Epithelial cell of prostate (primary cell): ENCODE results near the gene SMARCD3.

ENCODE experiments used
- DNase-seq: peaks from one replicate; pipeline ENCODE4 v3.0.0-alpha.2; 2011; ENCODE audit warnings: low read depth, low spot score
- H3K27ac ChIP-seq: fragments of 450-650 bp; 2 replicates; pipeline ENCODE4 v1.5.1; 2017; ENCODE audit warnings: mild to moderate bottlenecking

Gene SMARCD3

DNA sequence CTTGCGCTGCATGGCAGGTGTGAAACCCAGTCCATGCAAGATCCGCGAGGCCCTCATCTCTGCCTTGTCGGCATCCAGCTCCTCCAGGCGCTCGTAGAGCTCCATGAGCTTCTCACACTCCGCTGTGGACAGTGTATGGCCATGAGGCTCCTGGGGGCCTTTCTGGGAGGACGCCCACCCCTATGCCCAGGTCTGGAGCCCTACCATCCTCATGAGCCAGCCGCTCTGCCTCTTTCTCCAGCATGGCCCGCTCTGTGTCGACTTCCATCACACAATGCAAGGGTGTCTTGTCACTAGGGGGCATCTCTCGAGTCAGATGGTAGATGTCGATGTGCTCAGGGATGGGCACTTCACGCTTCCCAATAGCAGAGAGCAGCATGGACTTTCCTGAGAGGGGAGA is 24.8 kb downstream of the SMARCD3 start:
- DNase-seq = no peak
- H3K27ac ChIP-seq = no peak overlapping the region

DNA sequence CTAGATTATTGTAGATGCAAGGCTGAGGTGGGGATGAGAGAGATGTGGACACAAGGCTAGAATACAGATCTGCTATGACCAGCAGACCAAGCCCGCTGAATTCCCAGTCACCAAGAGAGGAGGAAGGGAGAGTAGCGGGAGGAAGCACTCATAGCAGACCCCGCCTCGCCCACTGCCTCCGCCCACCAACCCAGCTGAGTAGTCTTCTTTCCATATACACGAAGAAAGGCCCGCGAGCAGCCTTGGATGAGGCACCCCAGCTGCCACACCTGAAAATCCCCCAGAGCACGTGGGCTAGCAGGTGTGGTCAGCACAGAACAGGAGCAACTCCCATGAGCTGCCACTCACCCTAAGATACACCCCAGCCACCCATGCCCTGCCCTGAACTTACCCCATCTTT is 30.3 kb downstream of the SMARCD3 start:
- DNase-seq = no peak
- no peak overlapping the region for H3K27ac ChIP-seq

DNA sequence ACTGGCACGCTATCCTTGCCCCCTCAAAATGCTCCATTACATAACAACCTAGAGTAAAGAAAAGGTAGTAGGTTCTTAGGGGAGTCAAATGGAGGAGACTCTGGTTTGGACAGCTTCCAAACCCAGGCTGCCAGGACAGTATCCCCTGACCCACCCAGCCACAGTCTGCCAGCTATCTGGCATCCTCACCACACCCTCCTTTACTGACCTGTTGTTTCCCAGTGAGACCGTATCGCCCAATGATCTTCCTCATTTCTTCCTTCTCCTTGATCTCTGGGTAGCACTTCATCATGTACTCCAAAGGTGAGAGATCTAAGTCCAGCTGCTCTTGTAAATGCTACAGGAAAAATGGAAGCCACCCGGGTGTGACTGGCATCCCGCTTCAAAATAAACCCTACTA is 33.1 kb downstream of the SMARCD3 start:
- DNase-seq = no peak
- no peak overlapping the region for H3K27ac ChIP-seq

DNA sequence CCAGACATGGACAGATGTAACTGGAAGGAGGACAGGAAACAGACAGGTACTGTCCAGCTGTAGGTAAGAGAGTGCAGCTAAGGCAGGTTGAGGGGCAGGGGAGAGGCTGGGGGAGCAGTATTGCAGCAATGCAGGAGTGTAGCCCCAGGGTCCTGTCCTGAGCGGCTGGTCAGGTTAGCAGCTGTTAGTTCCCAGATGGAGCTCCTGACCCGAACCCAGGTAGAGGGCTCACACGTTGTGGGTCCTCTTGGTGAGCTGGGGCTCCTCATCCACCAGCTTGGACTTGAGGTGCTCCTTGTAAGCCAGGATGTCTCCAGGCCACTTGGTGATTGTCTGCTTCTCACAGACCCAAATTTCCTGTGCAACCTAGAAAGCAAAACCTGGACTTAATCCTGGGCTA is 34.7 kb downstream of the SMARCD3 start:
- H3K27ac ChIP-seq = no peak overlapping the region
- no peak for DNase-seq

DNA sequence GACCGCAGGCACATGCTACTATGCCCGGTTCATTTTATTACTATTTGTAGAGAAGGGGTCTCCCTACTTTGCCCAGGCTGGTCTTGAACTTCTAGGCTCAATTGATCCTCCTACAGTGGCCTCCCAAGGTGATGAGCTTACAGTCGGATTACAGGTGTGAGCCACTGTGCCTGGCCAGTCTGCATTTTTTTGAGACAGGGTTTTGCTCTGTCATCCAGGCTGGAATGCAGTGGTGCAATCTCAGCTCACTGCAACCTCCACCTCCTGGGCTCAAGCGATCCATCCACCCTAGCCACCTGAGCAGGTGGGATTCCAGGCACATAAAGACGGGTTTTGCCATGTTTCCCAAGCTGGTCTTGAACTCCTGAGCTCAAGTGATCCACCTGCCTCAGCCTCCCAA is 35.9 kb downstream of the SMARCD3 start:
- H3K27ac ChIP-seq = peak overlapping the region; percentile 5
- no peak for DNase-seq

DNA sequence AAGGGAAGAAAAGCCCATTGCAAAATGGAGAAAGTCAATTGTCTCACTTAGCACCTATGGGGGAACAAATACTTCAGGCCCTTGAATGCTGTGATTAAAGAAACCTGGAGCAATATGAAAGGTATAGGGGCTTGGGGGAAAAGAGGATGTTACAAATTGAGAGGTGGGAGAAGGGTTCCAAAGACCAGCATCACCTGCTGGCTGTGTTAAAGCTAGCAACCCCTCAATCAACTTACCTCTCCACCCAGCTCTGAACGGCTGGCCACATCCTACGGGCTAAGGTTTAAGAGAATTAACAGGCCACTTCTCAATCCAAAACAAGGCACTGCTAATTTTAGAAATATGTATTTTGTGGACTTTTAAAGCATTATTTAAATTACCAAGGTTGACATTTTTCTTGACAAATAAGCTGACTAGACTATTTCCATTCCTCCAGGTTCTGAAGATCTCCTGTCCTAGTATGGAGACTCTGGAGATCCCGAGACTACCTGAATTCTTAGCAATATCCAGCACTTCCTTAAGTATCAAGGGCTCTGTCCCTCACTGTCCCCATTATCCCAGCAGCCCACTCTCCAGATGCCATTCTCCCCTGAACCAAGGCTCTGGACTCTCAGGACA is 37.2 kb downstream of the SMARCD3 start:
- no peak overlapping the region for H3K27ac ChIP-seq
- DNase-seq = no peak

DNA sequence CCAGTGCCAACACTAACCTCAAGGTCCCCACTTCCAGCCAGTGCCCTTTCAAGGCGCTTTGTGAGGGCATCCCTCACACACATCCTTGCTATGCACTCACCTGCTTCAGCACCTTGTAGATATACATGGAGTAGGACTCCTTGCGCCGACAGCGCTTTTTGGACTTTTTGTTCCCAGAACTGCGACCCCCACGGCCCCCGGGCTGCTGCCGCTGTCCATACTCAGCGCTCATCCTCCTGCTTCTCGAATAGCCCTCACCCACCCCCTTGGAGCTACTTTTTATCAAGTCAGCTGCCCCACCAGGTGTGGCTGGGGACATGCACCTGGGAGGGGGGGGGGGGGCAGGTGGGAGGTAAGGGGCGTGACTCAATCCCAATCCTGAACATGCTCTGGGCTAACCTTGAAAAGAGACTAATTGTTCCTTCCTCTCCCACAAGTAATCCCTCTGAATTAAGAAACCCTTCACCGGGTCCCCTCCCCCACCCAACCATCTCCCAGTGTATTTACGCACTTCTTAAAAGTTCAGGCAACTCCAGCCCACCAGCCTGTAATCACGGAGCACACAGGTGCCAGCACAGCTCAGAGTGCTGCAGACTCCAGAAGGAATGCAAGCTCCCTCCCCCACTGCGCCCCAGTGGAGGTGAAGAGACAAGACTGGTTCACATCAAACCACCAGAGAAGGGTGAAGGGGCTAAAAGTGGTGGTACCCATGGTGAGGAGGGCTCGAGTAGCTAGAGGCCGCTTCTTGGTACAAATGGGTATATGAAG is 38.2 kb downstream of the SMARCD3 start, which contains the start of gene H2BK1:
Gene H2BK1 (minus strand): TSS at position 402 of the 768 bp plus-strand sequence. CDS start 170 bp downstream, at position 232.
- no peak for DNase-seq
- no peak within 1 kb of the TSS for H3K27ac ChIP-seq

DNA sequence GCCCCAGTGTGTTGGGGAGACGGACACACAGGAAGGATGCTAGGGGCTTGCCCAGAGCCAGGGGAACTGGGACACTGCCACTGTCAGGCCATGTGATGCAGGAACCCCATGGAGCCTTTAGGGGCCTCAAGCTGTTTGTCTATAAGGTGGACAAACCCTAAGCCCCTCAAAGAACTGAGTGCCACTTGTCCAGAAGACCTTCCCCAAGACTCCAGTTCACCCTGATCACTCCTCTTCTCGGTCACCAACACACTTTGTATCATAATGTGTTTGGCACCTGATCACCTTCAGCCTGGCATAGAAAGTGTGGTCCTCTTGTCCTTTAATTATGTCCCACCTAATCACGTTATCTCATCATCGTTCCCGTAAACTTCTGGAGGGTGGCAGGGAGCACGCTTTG is 38.9 kb downstream of the SMARCD3 start:
- DNase-seq = no peak
- no peak overlapping the region for H3K27ac ChIP-seq

DNA sequence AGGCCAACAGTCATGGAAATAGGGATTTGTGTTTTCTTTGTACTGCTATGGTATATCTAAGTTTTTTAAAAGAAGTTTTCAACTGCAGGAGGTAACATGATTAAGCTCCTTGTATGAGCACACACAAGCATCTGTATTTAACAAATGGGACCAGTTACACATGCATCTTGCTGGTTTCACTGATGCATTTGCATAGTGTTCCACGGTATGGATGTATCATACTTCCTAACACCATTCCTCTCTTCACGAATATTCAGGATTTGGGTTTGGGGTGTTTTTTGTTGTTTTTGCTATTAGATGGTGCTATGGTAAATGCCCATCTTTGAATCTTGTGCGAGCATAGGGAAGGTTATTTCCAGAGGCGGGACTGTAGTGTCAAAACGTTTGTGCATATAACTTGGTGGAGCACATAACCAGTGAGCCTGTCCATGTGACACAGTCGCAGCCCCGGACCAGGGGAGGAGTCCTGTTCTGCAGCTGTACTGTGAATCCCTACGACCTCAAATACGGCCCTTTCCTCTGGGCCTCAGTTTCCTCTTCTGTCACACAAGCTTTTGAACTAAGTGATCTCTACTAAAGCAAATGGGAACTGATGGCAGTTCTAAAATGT is 40.1 kb downstream of the SMARCD3 start:
- no peak for DNase-seq
- H3K27ac ChIP-seq = no peak overlapping the region

DNA sequence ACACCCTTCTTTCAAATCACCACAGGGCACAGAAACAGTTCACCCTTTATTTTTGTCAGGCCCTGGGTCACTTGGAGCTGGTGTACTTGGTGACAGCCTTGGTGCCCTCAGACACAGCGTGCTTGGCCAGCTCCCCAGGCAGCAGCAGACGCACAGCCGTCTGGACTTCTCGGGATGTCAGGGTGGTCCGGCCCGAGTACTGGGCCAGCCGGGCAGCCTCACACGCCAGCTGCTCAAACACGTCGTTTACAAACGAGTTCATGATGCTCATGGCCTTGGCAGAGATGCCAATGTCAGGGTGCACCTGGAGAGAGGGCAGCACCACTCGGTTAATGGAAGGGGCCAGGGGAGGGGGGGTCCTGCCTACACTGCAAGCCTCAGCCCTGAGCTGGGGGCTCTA is 40.7 kb downstream of the SMARCD3 start:
- no peak for DNase-seq
- no peak overlapping the region for H3K27ac ChIP-seq

DNA sequence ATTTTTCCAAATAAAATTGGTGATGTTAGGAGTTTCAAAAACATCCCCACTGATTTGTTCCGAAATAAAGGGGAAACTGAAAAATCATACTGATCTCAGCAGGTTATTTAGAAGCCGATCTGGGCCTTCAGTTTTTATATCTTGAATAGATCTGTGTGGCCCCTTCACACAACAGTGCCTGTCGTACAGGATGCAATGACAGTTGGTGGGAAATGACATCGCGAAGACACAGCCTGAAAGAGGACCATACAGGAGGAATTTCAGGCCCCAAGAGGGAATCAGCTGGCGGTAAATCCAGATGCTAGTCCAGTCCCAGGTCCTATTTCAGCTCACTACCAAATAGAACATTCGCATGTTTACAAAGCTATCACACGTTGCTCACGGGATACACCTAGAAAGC is 41.2 kb downstream of the SMARCD3 start:
- no peak for DNase-seq
- H3K27ac ChIP-seq = no peak overlapping the region

DNA sequence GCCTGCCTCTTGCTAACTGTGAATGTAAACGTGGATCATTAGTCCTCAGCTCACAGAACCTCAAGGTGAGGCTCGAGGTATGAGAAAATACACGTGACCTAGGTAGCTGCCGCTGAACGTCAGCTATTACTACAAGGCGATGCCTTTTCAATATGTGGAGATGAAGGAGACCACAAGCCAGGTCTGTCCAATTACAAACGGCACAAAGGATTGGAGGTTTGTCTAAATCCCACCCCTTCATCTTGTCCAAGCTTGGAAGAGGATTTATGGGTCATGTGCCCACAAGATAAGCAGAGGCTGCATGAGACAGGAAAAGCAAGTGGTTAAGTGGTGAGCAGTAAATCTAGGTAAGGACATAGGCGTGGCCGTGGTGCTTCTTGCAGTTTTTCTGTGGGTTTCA is 41.6 kb downstream of the SMARCD3 start:
- no peak for DNase-seq
- no peak overlapping the region for H3K27ac ChIP-seq

DNA sequence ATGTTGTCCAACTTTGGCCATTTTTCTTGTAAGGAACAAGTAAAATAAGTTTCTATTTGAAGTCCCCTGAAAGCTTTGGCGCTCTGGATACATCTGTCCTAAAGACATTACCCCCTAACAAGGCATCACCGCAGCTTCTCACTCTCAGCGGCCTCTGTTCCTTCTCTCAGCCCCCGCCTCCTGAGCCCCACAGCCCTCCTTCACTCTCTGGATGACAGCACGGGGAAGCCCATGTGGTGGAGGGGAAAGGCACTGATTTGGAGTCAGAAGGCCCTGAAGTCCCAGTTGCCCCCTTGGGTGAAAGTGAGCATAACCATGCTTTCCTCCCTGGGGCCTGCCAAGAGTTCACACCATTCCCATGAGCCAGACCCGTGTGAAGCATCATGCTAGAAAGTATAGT is 42.8 kb downstream of the SMARCD3 start:
- DNase-seq = no peak
- no peak overlapping the region for H3K27ac ChIP-seq

DNA sequence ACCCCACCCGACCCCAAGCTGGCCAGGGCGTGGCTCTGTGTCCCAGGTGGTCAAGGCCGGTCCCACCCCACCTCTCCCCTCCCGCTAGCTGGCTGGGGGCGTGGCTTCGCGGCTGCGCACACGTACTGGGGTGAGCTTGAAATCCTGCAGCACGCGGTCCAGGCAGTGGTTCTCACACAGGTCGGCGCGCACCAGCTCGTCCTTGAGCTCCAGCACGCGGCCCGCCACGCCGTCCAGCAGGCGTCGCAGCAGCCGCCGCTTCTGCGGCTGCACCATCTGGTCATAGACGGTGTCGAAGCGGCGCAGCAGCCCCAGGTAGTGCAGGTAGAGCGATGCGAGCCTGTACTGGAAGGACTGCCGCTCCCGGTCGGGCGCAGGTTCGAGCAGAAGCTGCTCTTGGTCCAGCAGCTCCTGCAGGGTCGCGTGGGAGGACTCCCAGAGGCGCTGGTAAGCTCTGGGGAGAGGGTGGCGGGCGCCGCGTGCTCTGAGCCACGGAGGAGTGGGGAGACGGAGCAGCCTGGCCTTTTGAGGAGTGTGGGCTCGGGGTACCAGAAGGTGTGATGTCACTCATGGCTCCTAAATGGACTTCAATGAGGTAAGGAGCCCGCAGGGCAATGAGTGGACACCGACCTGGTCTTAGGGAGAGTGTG is 44.0 kb downstream of the SMARCD3 start:
- H3K27ac ChIP-seq = no peak overlapping the region
- DNase-seq = no peak

DNA sequence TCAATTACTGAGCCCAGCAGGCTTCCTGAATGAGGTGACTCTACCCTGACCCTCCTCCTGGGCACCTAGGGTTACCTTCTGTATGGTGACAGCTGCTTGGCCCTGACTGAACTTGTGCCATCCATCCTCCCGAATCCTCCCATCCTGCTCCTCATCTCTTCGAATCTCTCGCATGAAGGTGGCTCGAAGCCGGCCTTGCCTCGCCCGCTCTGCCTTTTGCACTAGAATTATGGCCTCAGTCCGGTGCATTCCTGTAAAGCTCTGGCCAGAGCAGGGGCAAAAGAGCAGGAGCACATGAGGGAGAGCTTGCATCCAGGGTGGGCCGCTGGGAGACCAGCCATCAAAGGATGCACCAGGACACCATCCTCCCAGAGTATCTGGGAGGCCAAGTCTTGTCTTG is 45.7 kb downstream of the SMARCD3 start:
- no peak for DNase-seq
- H3K27ac ChIP-seq = no peak overlapping the region

DNA sequence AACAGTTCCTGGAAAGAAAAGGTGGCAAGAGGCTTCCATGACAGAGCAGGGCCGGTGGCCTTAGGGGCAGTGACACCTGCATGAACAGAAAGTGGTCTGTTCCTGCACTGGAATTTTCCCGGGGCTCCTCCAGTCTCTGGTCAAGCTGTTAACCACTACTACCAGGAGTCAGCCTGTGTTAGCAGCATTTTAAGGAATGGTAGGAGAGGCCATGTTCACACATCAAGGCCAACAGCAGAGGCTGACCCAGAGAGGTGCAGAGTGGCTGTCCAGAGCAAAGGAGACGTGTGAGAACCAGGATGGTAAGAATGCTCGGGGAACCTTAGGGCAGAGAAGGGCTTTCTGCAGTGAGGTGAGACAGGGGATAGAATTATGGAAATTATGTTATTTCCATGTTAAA is 46.7 kb downstream of the SMARCD3 start:
- H3K27ac ChIP-seq = no peak overlapping the region
- DNase-seq = no peak

DNA sequence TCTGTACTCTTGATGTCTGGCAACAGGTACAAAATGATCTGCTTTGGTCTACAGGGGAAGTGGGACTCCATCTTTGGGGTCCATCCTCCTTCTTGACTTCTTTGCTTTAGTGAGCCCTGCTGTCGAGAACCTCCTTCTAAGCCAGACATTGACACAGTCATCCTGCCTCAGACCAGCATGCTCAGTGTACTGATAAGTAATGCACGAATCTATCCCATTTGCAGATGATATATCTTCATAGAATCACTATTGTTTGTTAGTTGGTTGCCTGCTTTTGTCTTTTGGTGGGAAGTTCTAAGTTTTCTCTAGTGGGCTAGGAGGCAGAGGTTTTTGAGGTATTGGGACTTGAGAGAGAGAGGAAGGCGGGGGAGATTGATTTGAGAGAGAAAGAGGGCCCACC is 47.1 kb downstream of the SMARCD3 start:
- DNase-seq = no peak
- no peak overlapping the region for H3K27ac ChIP-seq

DNA sequence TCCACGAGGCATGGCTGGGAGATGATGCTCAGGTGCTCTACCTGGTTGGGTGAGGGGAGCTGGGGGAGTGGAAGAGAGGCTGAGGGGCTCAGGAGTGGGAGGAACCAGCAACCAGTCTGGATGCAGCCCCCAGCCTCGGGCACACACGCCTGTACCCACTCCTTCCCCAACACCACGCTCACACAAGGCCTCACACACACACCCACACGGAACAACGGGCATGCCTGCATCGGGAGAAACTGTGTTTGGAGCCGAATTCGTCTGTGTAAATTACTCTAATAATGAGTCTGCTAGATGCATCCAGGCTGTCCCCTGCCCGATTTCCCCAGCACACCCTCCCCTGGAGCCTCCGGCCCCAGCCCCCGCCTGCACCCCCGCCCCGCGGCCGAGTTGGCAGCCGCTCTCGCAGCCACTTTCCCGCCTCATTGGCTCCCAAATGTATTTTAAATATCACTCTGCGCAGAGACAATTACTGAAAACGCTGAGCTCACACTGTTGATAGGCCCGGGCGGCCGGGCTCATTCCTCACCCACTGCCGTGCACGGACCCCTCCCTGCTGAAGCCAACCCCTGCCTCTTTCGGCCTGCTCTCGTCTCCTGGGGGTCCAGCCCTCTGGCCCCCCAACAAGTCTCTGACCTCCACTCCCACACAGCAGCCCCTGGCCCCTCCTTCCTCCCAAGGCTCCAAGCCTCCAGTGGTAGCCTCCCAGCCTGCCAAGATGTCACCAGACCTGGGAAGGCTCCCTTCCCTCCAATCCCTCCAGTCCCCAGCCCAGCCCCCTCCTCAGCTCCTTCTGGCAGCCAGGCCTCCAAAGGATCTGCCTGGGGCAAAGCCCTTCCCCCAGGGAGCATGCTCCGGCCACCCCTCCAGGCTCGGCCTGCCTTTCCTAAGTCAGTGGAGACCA is 49.3 kb downstream of the SMARCD3 start:
- no peak for DNase-seq

DNA sequence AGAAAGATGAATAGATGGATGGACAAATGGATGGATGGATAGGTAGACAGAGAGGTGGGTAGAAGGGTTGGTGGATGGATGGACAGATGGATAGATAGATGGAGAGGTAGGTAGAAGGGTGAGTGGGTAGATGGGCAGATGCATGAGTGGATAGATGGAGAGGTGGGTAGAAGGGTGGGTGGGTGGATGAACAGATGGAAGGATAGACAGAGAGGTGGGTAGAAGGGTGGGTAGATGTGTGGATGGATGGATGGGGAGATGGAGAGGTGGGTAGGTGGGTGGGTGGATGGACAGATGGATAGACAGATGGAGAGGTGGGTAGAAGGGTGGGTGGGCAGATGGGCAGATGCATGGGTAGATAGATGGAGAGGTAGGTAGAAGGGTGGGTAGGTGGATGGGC is 50.6 kb downstream of the SMARCD3 start:
- H3K27ac ChIP-seq = no peak overlapping the region
- no peak for DNase-seq

More for the DNA sequence above, 49.3 kb downstream of the SMARCD3 start:
- no peak overlapping the region for H3K27ac ChIP-seq
